Activated CD4-positive, alpha-beta T cell treated with anti-CD3 and anti-CD28 coated beads, Interleukin-2, Interleukin-6, amounts not matched to agents 100 ng/mL and 50 ng/mL, durations not matched to agents 16 hours and 8 hours (primary cell): Measurements from ENCODE around the gene FAAP100.
A peak's percentile ranks its signal among the peaks of the same experiment; 100 is the strongest.

Source experiments
- DNase-seq: peaks from one replicate; pipeline ENCODE4 v3.0.0-alpha.2; 2020

Gene FAAP100

DNA sequence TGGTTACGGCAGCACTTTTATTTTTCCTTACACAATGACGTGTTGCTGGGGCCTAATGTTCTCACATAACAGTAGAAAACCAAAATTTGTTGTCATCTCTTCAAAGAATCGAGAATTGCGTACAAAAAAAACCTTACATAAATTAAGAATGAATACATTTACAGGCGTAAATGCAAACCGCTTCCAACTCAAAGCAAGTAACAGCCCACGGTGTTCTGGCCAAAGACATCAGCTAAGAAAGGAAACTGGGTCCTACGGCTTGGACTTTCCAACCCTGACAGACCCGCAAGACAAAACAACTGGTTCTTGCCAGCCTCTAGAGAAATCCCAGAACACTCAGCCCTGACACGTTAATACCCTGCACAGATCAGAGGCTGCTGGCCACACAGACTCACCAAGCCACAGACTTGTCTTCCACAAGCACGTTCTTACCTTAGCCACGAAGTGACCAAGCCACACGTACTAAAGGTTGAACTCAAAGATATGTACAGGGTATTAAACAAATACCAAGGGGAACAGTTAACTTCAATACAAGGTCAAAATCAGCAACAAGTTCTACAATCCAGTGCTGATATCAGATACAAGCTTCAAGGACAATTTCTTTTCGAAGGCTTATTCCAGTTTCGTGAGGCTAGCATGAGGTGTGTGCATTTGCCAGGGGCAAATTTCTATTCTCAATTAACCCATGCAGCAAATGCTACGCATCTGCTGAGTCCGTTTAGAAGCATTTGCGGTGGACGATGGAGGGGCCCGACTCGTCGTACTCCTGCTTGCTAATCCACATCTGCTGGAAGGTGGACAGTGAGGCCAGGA is 42.0 kb downstream of the FAAP100 start:
- DNase-seq: peak; percentile 32

DNA sequence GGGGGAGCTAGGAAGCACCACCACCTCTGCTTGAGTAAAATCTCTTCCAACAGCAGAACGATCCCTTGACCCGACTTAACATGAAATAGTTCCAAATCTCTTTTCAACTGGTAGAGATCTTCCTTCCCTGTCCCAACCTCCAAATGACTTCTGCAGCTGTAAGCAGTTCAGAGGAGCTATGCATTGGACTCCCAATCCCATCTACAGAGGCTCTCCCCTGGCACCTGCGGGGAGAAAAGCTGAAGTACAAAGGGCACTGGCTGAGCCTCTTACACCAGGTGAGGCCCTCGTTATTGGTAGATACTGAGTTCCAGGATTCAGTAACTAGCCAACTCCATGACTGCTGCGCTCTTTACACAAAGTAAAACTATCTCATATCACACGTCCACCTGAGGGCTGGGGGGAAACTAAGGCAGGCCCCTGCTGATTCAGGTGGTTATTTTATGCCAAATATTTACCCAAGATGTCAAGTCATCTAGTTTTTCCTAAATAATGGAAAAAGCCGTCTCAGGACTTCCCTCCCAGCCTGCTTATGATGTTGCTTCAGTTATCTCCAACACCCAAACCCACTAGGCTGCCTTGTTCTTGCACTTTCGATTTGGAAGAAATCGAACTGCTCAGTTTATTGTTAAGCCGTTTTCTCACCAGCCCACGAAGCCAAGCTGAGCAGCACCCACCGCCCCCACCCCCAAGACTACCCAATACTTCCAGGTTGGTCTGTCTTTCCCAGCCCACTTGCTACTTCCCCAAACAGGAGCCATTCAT is 42.8 kb downstream of the FAAP100 start:
- peak; percentile 58 for DNase-seq

DNA sequence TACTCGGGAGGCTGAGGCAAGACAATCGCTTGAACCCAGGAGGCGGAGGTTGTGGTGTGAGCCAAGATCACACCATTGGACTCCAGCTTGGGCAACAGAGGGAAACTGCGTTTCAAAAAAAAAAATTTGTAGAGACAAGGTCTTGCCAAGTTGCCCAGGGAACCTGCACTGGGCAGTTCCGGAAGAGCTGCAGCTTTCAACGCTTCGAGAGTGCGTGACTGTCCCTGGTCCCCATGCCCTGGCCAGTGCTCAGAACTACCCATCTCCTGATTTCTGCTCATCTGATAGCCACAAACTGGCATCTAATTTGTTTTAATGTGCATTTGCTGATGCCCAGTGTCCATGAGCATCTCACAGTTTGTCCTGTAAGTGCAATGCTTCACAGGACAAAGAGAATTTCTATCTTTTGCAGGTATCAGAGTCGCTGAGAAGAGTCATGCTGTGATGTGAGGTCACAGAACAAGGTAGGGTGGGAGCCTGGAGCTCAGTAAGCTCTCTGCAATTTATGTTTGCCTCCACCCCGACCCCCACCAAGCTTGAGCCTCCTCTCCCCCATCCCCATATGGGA is 43.4 kb downstream of the FAAP100 start:
- peak; percentile 59 for DNase-seq

DNA sequence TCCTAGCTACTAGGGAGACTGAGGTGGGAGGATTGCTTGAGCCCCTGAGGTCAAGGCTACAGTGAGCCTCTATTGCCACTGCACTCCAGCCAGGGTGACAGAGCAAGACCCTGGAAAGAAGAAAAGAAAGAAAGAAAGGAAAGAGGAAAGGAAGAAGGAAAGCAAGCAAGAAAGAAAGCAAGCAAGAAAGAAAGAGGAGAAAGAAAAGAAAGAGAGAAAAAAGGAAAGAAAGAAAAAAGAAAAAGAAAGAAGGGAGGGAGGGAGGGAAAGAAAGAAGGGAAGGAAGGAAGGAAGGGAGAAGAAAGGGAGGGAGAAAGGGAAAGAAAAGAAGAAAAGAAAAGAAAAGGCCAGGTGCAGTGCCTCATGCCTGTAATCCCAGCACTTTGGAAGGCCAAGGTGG is 48.5 kb downstream of the FAAP100 start:
- no peak for DNase-seq

DNA sequence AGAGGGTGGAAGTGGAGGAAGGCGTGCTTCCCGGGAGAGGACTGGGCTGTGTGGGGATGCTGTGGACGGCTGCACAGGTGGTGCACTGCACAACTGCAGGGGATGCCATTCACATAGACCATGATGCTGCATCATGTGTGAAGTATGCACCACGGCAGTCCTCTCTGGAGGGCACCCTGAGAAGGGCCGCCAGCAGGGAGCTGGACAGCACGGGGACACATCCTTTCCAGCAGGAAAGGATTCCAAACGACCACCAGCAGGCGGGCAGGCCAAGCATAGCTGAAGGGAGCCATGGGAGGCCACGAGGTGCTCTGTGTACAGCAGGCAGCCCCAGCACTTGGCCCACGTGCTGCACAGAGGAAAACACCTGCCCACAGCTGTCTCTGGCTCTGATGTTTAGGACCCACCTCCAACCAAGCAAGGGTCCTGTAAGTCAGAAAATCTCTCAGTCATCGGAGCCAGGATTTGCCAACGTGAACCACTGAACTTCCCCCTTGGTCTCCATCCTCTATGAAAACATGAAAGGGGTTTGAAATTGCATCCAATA is 49.6 kb downstream of the FAAP100 start:
- DNase-seq: no peak

DNA sequence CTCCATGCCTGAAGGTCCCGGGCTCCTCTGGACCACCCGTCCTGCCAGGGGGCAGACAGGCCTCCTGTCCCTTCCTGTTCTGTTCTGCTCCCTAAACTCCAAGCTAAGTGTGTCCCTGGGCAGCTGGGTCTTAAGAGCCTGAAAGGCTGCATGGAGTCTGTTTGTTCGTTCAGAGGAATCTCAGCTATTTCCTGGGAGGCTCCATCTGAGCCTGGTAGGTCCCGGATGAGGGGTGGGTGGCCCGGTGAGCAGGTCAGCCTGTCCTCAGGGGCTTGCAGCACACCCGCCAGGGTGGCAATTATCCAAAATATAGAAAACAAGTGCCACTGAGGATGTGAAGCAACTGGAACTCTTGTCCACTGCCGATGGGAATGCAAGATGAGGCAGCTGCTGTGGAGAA is 52.1 kb downstream of the FAAP100 start:
- DNase-seq: no peak

DNA sequence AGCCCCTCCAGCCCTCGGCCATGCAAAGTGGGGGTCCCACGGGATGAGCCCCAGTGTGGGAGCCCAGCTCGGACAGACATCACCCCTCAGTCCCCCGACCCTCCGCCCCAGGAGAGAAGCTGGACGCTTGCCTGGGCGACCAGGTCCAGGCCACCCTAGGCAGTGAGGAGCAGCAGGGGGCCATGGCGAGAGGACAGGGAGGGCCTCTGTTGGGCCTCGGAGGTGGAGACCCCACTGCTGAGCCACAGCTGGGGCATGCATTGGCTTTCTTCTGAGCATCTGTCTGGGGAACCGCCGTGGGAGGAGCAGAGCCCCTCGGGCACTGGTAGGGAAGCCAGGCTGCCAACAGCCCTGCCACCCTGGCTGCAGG is 52.6 kb downstream of the FAAP100 start:
- no peak for DNase-seq

DNA sequence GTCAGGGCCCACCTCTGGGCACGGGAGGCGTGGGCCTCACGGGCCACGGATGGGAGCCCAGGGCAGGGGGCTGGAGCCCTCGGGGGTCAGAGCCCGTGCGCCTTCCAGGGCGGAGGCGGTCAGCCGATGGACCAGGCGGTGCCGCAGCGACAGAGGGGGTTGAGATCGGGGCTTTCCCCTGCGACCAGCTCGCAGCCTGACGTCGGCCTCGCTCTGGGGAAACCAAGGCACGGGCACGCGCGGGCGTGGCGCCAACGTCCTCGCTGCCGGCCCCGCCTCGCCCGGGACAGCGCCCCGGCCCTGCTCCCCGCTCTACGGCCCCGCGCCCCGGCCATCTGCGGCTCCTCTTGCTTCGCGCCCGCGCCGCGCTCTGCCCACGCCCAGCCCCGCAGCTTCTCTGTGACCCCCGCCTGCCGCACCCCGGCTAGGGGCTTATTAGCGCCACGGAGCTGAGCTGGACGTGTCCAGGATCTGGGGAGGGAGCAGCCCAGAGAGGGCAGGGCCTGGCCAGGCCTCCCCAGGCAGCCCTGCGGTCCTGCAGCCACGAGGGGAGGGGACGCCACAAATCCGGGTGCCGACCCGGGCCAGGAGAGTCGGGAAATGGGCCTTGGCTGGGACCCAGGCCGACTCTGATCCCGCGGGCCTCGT is 53.1 kb downstream of the FAAP100 start:
- no peak for DNase-seq

DNA sequence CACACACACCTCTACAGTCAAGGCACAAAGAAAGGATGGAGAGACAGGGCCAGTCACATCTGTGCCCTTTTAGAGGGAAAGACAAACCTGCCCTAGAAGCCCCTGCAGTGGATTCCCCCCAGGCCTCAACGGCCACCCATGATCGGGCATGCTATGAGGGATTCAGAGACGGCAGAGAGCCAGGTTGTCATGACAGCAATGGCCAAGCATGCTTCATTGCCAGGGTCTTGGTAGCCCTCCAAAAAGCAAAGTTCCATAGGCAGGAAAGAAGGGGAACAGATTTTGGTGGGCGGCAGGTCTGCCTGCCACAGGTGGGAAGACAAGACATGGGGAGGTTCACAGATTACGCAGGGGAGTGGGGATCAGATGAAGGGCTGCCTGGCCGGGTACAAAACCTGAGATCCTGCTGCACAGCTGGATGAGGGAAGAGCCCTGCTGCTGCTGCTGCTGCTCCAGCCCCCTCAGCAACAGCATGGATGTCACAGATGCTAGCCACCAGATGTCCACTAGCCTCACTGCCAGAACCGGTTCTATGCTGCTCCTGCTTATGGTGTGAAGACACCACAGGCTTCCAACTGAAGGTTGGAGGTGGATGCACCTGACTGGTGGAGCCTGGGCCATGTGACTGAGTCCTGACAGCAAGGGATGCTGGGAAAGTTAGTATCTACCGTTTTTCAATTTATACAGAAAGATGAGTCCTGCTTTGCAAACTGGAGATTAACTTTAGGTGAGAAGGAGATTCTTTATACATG is 57.4 kb downstream of the FAAP100 start:
- DNase-seq: peak; percentile 31

DNA sequence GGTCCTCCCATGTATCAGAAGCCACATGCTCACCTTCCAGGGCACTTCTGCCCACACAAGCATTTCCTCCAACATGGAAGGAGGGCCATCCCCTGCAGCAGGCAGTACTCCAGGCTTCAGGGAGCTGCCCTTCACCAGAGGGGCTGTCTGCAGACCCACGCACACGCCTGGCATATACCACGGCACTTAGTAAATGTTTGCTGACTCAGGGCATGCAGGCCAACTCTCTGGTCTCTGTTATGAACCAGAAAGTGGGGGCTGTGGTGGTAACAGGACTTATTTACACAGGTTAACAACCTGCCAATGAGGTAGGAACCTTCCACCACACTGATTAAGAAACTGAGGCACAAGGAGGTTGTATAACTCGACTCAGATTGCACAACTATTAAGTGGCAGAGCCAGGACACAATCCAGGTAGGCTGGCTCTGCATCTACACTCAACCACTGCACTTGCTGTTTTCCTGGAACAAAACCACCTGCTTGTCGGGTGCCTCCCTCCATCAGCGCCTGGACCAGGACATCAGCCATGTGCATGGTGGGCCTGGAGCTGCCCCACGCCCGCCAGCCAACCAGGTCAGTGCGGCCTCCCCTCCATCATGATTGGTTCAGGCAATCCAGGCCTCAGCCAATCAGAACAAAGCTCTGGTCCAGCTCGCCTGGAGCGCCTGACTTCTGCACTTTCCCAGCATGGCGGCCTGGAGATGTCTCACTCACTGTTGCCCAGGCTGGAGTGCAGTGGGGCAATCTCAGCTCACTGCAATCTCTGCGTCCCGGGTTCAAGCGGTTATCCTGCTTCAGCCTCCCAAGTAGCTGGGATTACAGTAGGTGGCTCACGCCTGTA is 58.7 kb downstream of the FAAP100 start:
- no peak for DNase-seq

DNA sequence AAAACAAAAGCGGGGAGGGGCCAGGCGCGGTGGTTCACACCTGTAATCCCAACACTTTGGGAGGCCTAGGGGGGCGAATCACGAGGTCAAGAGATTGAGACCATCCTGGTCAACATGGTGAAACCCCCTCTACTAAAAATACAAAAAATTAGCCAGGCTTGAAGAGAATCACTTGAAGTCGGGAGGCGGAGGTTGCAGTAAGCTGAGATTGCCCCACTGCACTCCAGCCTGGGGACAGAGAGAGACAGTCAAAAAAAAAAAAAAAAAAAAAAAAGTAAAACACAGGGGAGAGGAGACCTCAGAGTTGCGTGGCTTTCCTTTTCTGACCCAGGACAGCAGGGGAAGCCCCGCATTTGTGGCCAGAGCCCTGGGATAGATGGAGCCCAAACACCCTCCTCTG is 59.4 kb downstream of the FAAP100 start:
- no peak for DNase-seq

DNA sequence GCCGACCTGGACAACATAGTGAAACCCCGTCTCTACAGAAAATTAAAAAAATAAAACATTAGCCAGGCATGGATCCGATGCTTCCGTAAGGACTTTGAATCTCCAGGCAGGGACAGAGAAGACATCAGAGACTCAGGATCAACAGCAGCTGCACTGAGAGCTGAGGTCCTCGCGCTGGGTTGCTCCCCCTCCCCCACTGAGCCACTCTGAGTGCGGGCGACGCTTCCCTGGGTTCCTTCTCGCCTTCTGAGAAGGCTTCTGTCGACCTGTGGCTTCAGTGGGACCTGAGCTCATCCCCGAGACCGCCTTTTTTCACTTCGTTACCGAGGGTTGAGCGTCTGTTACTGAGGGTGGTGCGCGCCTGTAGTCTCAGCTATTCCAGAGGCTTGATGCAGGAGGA is 60.0 kb downstream of the FAAP100 start:
- no peak for DNase-seq

DNA sequence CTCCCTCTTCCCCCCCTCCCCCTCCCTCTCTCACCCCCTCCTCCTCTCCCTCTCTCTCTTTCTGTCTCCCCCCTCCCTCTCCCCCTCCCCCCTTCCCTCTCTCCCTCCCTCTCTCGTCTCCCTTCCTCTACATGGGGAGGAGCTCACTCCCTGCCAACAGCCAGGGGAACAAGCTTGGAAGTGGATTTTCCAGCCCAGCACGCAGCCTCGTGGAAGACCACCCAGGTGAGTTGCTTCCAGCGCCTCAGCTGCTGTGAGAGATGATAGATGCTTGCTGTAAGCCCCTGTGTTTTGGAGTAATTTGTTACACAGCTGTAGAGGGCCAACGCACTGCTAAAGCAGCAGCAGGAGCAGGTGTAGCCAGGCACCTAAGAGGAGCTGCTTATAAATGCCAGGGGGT is 60.4 kb downstream of the FAAP100 start:
- no peak for DNase-seq

DNA sequence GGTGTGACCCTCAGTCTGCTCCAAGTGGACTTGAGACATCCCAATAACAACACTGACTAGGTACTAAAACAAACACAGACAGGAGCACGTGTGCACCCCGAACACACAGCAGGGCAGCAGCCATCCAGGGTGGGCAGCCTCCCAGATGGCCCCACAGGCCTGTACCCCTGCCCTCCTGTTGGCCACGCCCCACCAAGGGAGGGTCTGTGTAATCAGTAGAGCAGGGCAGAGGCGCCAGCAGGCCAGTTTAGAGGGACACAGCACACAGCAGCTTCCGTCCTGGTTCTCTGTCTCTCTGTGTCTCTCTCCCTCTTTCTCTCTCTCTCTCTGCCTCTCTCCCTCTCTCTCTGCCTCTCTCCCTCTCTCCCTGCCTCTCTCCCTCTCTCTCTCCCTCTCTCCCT is 61.0 kb downstream of the FAAP100 start:
- no peak for DNase-seq

DNA sequence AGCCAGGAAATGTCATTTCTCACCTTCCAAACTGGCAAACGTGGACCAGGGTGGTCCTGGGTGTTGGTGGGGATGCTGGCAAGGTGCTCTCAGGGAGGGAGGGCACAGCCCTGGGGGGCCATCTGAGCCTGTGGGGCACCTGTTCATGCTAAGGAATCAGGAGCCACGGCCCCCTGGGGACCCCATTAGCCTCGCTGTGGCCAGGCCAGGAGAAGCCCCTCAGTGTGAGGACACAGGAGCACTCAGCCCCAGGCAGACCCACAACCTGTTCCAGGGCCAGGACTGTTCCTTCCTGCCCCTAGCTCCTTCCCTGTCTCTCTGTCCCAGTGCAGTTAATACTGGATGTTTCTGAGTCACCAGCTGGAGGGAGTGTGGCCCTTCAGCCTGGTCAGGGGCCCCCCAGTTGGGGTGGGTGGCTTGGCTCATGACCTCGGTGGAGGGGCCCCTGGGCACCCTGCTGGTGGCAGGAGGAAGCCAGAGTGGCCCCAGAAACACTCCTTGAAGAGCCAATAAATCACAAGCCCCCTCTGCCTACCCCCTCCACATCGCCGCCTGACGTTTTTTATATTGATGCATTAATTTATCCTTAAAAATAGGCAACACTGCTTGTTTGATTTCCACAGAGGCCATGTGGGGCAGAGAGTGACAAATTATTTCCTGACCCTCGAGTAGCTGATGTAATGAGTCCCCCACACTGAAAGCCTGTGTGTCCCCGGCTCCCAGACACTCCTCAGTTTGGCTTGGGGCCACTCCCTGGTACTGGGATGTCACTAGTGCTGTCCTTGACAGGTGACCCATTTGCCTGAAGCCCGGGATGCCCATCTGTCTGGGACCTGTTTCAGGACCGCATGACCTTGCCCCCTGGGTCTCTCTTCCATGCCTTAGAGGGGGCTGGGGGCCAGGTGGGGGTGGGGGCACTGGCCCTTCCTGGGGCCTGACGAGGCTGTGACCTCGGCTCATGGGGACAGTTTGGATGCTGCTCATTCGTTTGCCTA is 61.9 kb downstream of the FAAP100 start:
- no peak for DNase-seq
